Measurements from ENCODE around the gene PPP2R2C. TPM values are rescaled to one million over a fixed set of nuclear protein-coding genes. Genes with fewer than 3 reads are reported as not detected.

PPP2R2C gene
- total and polyA plus RNA-seq, 2 donors (not counting 1 experiment from before 2014, with no cell fraction given), result 0.10 to 0.17 TPM

GRCh38 chr4:6272863-6273660 is 199.4 kb downstream of the PPP2R2C start:
- H3K27me3 ChIP-seq (ENCODE audit: control insufficient read depth, insufficient read depth, low read length), result peaks cover under 1% of the 10 kb centered on the region
- DNase-seq (ENCODE audit: low read depth in 2 of 2), result peak; percentile 65 to 90
- H4K20me1 ChIP-seq (ENCODE audit: control insufficient read depth, extremely low read depth, insufficient read depth, low read length), result no peaks in the 10 kb centered on the region
- H2AFZ ChIP-seq (ENCODE audit: low read length), result no peak overlapping the region
- H3K27ac ChIP-seq (ENCODE audit: insufficient read depth, low read length), result peak overlapping the region; percentile 66
- H3K4me3 ChIP-seq (replicated peaks in 1 of 4; ENCODE audit: control extremely low read depth in 1 of 4, insufficient read depth in 1 of 4, low read depth in 3 of 4, low read length in 4 of 4), result no peak overlapping the region
- peaks cover 34% of the 10 kb centered on the region for H3K4me1 ChIP-seq (ENCODE audit: control insufficient read depth, extremely low read depth, insufficient read depth, low read length)
- peaks cover 2% of the 10 kb centered on the region for H3K79me2 ChIP-seq (ENCODE audit: control insufficient read depth, insufficient read depth, low read length)
- no peak overlapping the region for H3K9ac ChIP-seq (ENCODE audit: insufficient read depth, low read length)
- peak overlapping the region; percentile 64 for H3K4me2 ChIP-seq (ENCODE audit: extremely low read depth, insufficient read depth, low read length)
- no peaks in the 10 kb centered on the region for H3K9me3 ChIP-seq (ENCODE audit: control insufficient read depth, insufficient read depth, low read depth, low read length)
- TF ChIP-seq EZH2 (IDR thresholded peaks at IDR 0.05; ENCODE audit: low read length, missing control alignments) (no peak), CTCF (conservative IDR thresholded peaks at IDR 0.05 in 1 of 2, IDR thresholded peaks at IDR 0.05 in 1 of 2; ENCODE audit: low read depth in 1 of 2, low read length in 2 of 2) (no peak)
- H3K36me3 ChIP-seq (ENCODE audit: control insufficient read depth, insufficient read depth, low read length), result peaks cover 1% of the 10 kb centered on the region

GRCh38 chr4:6271701-6272465 is 200.5 kb downstream of the PPP2R2C start:
- Histone ChIP-seq H3K27me3 (ENCODE audit: control insufficient read depth, insufficient read depth, low read length) (peaks cover 5% of the 10 kb centered on the region), H3K27ac (ENCODE audit: insufficient read depth, low read length) (peak overlapping the region; percentile 66), H3K4me2 (ENCODE audit: extremely low read depth, insufficient read depth, low read length) (peak overlapping the region; percentile 40), H3K79me2 (ENCODE audit: control insufficient read depth, insufficient read depth, low read length) (peaks cover 2% of the 10 kb centered on the region), H4K20me1 (ENCODE audit: control insufficient read depth, extremely low read depth, insufficient read depth, low read length) (no peaks in the 10 kb centered on the region), H2AFZ (ENCODE audit: low read length) (no peak overlapping the region), H3K4me1 (ENCODE audit: control insufficient read depth, extremely low read depth, insufficient read depth, low read length) (peaks cover 34% of the 10 kb centered on the region), H3K36me3 (ENCODE audit: control insufficient read depth, insufficient read depth, low read length) (no peaks in the 10 kb centered on the region), H3K4me3 (replicated peaks in 1 of 4; ENCODE audit: control extremely low read depth in 1 of 4, insufficient read depth in 1 of 4, low read depth in 3 of 4, low read length in 4 of 4) (peak overlapping the region in 2 of 4 experiments; percentile 10 to 93), H3K9me3 (ENCODE audit: control insufficient read depth, insufficient read depth, low read depth, low read length) (no peaks in the 10 kb centered on the region), H3K9ac (ENCODE audit: insufficient read depth, low read length) (no peak overlapping the region)
- DNase-seq (ENCODE audit: low read depth in 2 of 2), result no peak
- TF ChIP-seq CTCF (conservative IDR thresholded peaks at IDR 0.05 in 1 of 2, IDR thresholded peaks at IDR 0.05 in 1 of 2; ENCODE audit: low read depth in 1 of 2, low read length in 2 of 2) (no peak), EZH2 (IDR thresholded peaks at IDR 0.05; ENCODE audit: low read length, missing control alignments) (no peak)

- TF ChIP-seq EZH2 (IDR thresholded peaks at IDR 0.05; ENCODE audit: low read length, missing control alignments) (no peak), CTCF (conservative IDR thresholded peaks at IDR 0.05 in 1 of 2, IDR thresholded peaks at IDR 0.05 in 1 of 2; ENCODE audit: low read depth in 1 of 2, low read length in 2 of 2) (no peak)
- Histone ChIP-seq H3K27me3 (ENCODE audit: control insufficient read depth, insufficient read depth, low read length) (peaks cover 5% of the 10 kb centered on the region), H3K9ac (ENCODE audit: insufficient read depth, low read length) (no peak overlapping the region), H3K9me3 (ENCODE audit: control insufficient read depth, insufficient read depth, low read depth, low read length) (no peaks in the 10 kb centered on the region), H3K36me3 (ENCODE audit: control insufficient read depth, insufficient read depth, low read length) (no peaks in the 10 kb centered on the region), H3K4me2 (ENCODE audit: extremely low read depth, insufficient read depth, low read length) (peak overlapping the region; percentile 89), H2AFZ (ENCODE audit: low read length) (no peak overlapping the region), H4K20me1 (ENCODE audit: control insufficient read depth, extremely low read depth, insufficient read depth, low read length) (no peaks in the 10 kb centered on the region), H3K27ac (ENCODE audit: insufficient read depth, low read length) (no peak overlapping the region), H3K79me2 (ENCODE audit: control insufficient read depth, insufficient read depth, low read length) (peaks cover 2% of the 10 kb centered on the region), H3K4me3 (replicated peaks in 1 of 4; ENCODE audit: control extremely low read depth in 1 of 4, insufficient read depth in 1 of 4, low read depth in 3 of 4, low read length in 4 of 4) (peak overlapping the region in 1 of 4 experiments; percentile 93), H3K4me1 (ENCODE audit: control insufficient read depth, extremely low read depth, insufficient read depth, low read length) (peaks cover 34% of the 10 kb centered on the region)
- DNase-seq (ENCODE audit: low read depth in 2 of 2), result no peak
Measured at GRCh38 chr4:6271206-6271605, 201.2 kb downstream of the PPP2R2C start.
